GM19043 (cell line): ENCODE data around the gene GLRA2.

Experiments
- ATAC-seq: cut with Tn5 transposase; IDR thresholded peaks from one replicate; pipeline ENCODE4 v1.9.1; 2021; ENCODE audit warnings: low read depth; ENCODE audit not compliant: unreplicated experiment

Gene GLRA2

GRCh38 chrX:14529290-14529989 lies at the start of gene GLRA2:
Gene GLRA2 (plus strand): TSS chrX:14529536. CDS start chrX:14530058, 522 bp downstream.
- no peak for ATAC-seq

- no peak for ATAC-seq
These were observed 39.9 kb upstream of the GLRA2 start for GRCh38 chrX:14489437-14489836.

GRCh38 chrX:14491689-14492088 lies 37.6 kb upstream of the GLRA2 start:
- ATAC-seq, result no peak

- no peak for ATAC-seq
These were observed 32.7 kb upstream of the GLRA2 start for GRCh38 chrX:14496674-14497073.

GRCh38 chrX:14497184-14497666 lies 32.1 kb upstream of the GLRA2 start:
- ATAC-seq, result peak; percentile 60

- ATAC-seq, result no peak
These were observed 28.0 kb upstream of the GLRA2 start for GRCh38 chrX:14501327-14501726.

GRCh38 chrX:14504960-14505538 lies 24.3 kb upstream of the GLRA2 start:
- no peak for ATAC-seq

GRCh38 chrX:14505648-14506047 lies 23.7 kb upstream of the GLRA2 start:
- ATAC-seq, result no peak

- ATAC-seq, result no peak
These were observed 22.5 kb upstream of the GLRA2 start for GRCh38 chrX:14506866-14507265.

- no peak for ATAC-seq
These were observed 21.2 kb upstream of the GLRA2 start for GRCh38 chrX:14508025-14508690.

- no peak for ATAC-seq
These were observed 19.8 kb upstream of the GLRA2 start for GRCh38 chrX:14509325-14510057.

- no peak for ATAC-seq
These were observed 577 bp upstream of the GLRA2 start for GRCh38 chrX:14528629-14529289.

GRCh38 chrX:14533867-14534266 lies 4.5 kb downstream of the GLRA2 start:
- no peak for ATAC-seq

- no peak for ATAC-seq
These were observed 16.9 kb downstream of the GLRA2 start for GRCh38 chrX:14546190-14546589.

- ATAC-seq, result no peak
These were observed 24.9 kb downstream of the GLRA2 start for GRCh38 chrX:14554131-14554715.

GRCh38 chrX:14564058-14564457 lies 34.7 kb downstream of the GLRA2 start:
- ATAC-seq, result no peak

GRCh38 chrX:14573161-14573560 lies 43.8 kb downstream of the GLRA2 start:
- ATAC-seq, result no peak

- no peak for ATAC-seq
These were observed 51.7 kb downstream of the GLRA2 start for GRCh38 chrX:14581081-14581480.

GRCh38 chrX:14584548-14584947 lies 55.2 kb downstream of the GLRA2 start:
- no peak for ATAC-seq

GRCh38 chrX:14590216-14590615 lies 60.9 kb downstream of the GLRA2 start:
- ATAC-seq, result no peak
